Measurements from ENCODE around the gene ADTRP. TPM values are rescaled to one million over a fixed set of nuclear protein-coding genes. Genes with fewer than 3 reads are reported as not detected.

The ADTRP gene
- total RNA-seq, 1 donor from 2014 or later = 2.0 TPM

GRCh38 chr6:11705069-11705468 is 73.5 kb downstream of the ADTRP start:
- DNase-seq (no peak), ATAC-seq (ENCODE audit: low read depth) (no peak)
- ChIA-PET POLR2A (no interaction called here), CTCF (no interaction called here)
- intact Hi-C loops (cut with micrococcal nuclease) = no loop called here
- Mint-ChIP-seq H3K36me3 (ENCODE audit: low read depth) (no peaks in the 10 kb centered on the region), H3K27me3 (no peaks in the 10 kb centered on the region), H3K9me3 (no peaks in the 10 kb centered on the region), H3K4me1 (no peaks in the 10 kb centered on the region), H3K27ac (no peak overlapping the region), H3K4me3 (no peak overlapping the region)
- TF ChIP-seq CTCF (IDR thresholded peaks at IDR 0.05) = no peak

DNA sequence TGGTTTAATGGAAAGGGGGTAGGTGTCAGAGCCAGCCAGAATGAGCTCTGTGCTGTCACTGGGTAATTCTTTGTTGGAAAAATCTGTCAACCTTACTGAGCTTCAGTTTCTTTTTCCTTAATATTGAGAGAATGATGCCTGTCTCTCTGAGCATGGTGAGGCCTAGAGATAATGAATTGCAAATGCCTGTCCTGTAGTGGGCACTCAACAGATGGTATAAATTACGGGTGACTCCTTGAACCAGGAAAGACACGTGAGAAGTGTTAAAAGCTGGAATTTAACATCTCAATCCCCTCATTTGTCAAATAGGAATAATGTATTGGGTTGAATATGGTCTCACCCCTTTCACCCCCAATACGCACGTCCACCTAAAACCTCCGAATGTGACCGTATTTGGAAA is 74.9 kb downstream of the ADTRP start:
- DNase-seq = no peak
- intact Hi-C loops (cut with micrococcal nuclease) = loop anchor here (5.0 kb wide), 1 partner anchor 904 kb away; no protein-coding TSS in a partner anchor
- no peaks in the 10 kb centered on the region for H3K27me3 Mint-ChIP-seq
- ChIA-PET POLR2A (no interaction called here), CTCF (no interaction called here)
- H3K4me1 Mint-ChIP-seq = no peaks in the 10 kb centered on the region
- no peaks in the 10 kb centered on the region for H3K9me3 Mint-ChIP-seq
- no peak for TF ChIP-seq CTCF (IDR thresholded peaks at IDR 0.05)
- no peak overlapping the region for H3K27ac Mint-ChIP-seq
- no peak overlapping the region for H3K4me3 Mint-ChIP-seq
- no peak for ATAC-seq (ENCODE audit: low read depth)
- no peaks in the 10 kb centered on the region for H3K36me3 Mint-ChIP-seq (ENCODE audit: low read depth)

DNA sequence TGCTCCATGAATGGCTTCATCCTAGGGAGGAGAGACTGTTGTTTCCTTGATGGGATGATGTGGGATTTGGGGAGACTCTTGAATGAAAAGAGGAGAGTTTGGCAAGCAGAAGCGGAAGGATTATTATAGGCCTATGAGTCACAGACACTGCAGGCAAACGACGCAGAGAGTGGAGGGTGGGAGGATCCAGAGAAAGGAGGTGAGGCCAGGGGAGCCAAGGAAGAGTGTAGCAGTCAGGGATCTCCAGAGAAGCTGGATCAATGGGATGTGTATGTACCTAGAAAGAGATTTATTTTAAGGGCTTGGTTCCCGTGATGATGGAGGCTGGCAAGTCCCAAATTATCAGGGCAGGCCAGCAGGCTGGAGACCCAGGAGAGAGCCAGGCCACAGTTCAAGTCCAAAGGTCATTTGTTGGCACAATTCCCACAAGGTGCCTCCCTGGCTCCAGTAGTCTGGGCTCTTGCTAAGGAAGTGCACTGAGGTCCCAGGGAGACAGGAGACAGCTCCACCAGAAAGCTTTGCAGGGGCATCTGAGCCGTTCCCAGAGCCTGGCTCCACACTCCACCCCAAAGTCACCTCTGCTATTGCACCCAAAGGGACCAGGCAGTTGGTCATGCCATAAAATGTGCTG is 76.0 kb downstream of the ADTRP start:
- no peaks in the 10 kb centered on the region for H3K4me1 Mint-ChIP-seq
- no peak overlapping the region for H3K27ac Mint-ChIP-seq
- no peak overlapping the region for H3K4me3 Mint-ChIP-seq
- ATAC-seq (ENCODE audit: low read depth) (no peak), DNase-seq (no peak)
- no peaks in the 10 kb centered on the region for H3K27me3 Mint-ChIP-seq
- TF ChIP-seq CTCF (IDR thresholded peaks at IDR 0.05) = no peak
- no peaks in the 10 kb centered on the region for H3K9me3 Mint-ChIP-seq
- intact Hi-C loops (cut with micrococcal nuclease) = loop anchor here (5.0 kb wide), 1 partner anchor 905 kb away; no protein-coding TSS in a partner anchor
- ChIA-PET CTCF (interaction anchor here (1.3 kb wide), 1 partner anchor 531 kb away, joined by 4 read pairs; no protein-coding TSS in a partner anchor), POLR2A (interaction anchor here (0.5 kb wide), 1 partner anchor 909 kb away, joined by 3 read pairs; no protein-coding TSS in a partner anchor)
- no peaks in the 10 kb centered on the region for H3K36me3 Mint-ChIP-seq (ENCODE audit: low read depth)

GRCh38 chr6:11702089-11702488 is 76.5 kb downstream of the ADTRP start:
- TF ChIP-seq CTCF (IDR thresholded peaks at IDR 0.05) = no peak
- H3K27ac Mint-ChIP-seq = no peak overlapping the region
- H3K4me1 Mint-ChIP-seq = no peaks in the 10 kb centered on the region
- ChIA-PET POLR2A (no interaction called here), CTCF (interaction anchor here (1.0 to 1.3 kb wide), 3 partner anchors 373 to 532 kb away, joined by 3 to 8 read pairs (median 4); no protein-coding TSS in a partner anchor)
- DNase-seq = no peak
- H3K27me3 Mint-ChIP-seq = no peaks in the 10 kb centered on the region
- H3K36me3 Mint-ChIP-seq (ENCODE audit: low read depth) = no peaks in the 10 kb centered on the region
- no peak overlapping the region for H3K4me3 Mint-ChIP-seq
- no peaks in the 10 kb centered on the region for H3K9me3 Mint-ChIP-seq
- ATAC-seq (ENCODE audit: low read depth) = no peak
- intact Hi-C loops (cut with micrococcal nuclease) = loop anchor here (5.0 kb wide), 1 partner anchor 905 kb away; no protein-coding TSS in a partner anchor

DNA sequence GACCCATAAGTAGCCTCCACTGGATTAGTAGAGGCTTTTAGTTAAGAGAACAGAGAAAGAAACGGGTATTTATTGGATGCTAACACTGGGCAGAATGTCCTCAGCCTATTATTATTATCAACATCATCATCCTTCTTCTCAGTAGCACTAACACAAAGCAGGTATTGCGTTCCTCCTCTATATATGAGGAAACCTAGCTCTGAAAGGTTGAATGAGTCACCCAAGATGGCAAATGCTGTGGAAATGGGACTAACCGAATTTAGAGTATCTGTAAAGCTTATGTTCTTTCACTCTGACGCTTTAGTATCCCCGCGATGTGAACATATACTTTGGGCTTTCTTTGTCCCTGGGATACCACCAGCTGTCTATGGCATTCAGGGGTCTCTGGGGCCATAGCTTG is 77.0 kb downstream of the ADTRP start:
- ChIA-PET CTCF (interaction anchor here (0.8 to 1.3 kb wide), 4 partner anchors 62 to 532 kb away, joined by 3 to 8 read pairs (median 4); no protein-coding TSS in a partner anchor), POLR2A (no interaction called here)
- no peaks in the 10 kb centered on the region for H3K27me3 Mint-ChIP-seq
- no peak overlapping the region for H3K4me3 Mint-ChIP-seq
- ATAC-seq (ENCODE audit: low read depth) (no peak), DNase-seq (no peak)
- TF ChIP-seq CTCF (IDR thresholded peaks at IDR 0.05) = no peak
- intact Hi-C loops (cut with micrococcal nuclease) = loop anchor here (5.0 kb wide), 1 partner anchor 906 kb away; no protein-coding TSS in a partner anchor
- H3K9me3 Mint-ChIP-seq = no peaks in the 10 kb centered on the region
- H3K4me1 Mint-ChIP-seq = no peaks in the 10 kb centered on the region
- H3K27ac Mint-ChIP-seq = no peak overlapping the region
- no peaks in the 10 kb centered on the region for H3K36me3 Mint-ChIP-seq (ENCODE audit: low read depth)
